Neutrophil (primary cell): ENCODE measurements around the gene POLR1B.
"Not testable (repeated sequence)": the region's sequence is repeated elsewhere in the genome, so short reads cannot be mapped to it uniquely, and the experiment has no call there.

Source experiments
- H3K27ac ChIP-seq: fragments of 200-600 bp; sonication (generic); 2 replicates; pipeline ENCODE4 v1.5.1; 2016; ENCODE audit warnings: mild to moderate bottlenecking, moderate library complexity
- H3K27me3 ChIP-seq: fragments of 200-600 bp; sonication (generic); 2 replicates; pipeline ENCODE4 v1.6.0; 2016; ENCODE audit warnings: mild to moderate bottlenecking
- H3K36me3 ChIP-seq: fragments of 200-600 bp; sonication (generic); 2 replicates; pipeline ENCODE4 v1.5.1; 2017
- H3K4me1 ChIP-seq, 2 experiments: fragments of 200-600 bp in 1 of 2; sonication (generic) in 1 of 2; 1 replicate in 1 of 2; 2 replicates in 1 of 2; pipeline versions ENCODE4 v1.5.1 to v1.6.1; 2013 to 2016; ENCODE audit warnings: low read depth in 1 of 2, low read length in 1 of 2, mild to moderate bottlenecking in 1 of 2, moderate library complexity in 1 of 2; ENCODE audit not compliant: control insufficient read depth in 1 of 2, insufficient read depth in 1 of 2
- H3K4me3 ChIP-seq, 2 experiments: fragments of 200-600 bp in 1 of 2; sonication (generic) in 1 of 2; 1 replicate in 1 of 2; 2 replicates in 1 of 2; pipeline ENCODE4 v1.5.1; 2013 to 2016; ENCODE audit warnings: low read depth in 1 of 2, low read length in 1 of 2, mild to moderate bottlenecking in 1 of 2, moderate library complexity in 1 of 2
- H3K9me3 ChIP-seq: fragments of 200-600 bp; sonication (generic); 2 replicates; pipeline ENCODE4 v1.5.1; 2016
- TF ChIP-seq, protein P1 (sequence below): fragments of 200-600 bp; sonication (generic); IDR thresholded peaks from 2 replicates; pipeline ENCODE4 v1.5.1; 2016; ENCODE audit warnings: antibody characterized with exemption

Gene POLR1B

DNA sequence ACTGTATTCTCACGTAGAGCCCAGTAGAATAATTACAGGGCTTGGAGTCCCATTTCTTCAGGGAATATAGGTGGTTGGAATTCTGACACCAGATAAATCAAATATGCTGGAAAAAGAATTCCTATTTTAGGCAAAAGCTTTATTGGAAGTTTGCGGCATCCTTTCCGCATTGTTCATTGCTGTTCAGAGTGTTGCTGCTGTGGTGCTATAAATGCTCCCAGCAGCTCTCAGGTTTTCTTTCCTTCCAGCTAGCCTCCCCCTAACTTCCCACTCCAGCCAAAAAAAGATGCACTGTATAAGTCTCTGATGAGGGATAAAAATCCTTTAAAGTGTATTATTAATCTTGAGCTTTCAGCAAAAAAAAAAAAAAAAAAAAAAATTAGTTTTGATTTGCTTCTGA is 25.5 kb upstream of the POLR1B start:
- Histone ChIP-seq H3K36me3 (peaks cover 17% of the 10 kb centered on the region), H3K27me3 (no peaks in the 10 kb centered on the region), H3K27ac (no peak overlapping the region), H3K4me1 (no peaks in the 10 kb centered on the region), H3K9me3 (no peaks in the 10 kb centered on the region), H3K4me3 (no peak overlapping the region)
- TF ChIP-seq, protein P1, sequence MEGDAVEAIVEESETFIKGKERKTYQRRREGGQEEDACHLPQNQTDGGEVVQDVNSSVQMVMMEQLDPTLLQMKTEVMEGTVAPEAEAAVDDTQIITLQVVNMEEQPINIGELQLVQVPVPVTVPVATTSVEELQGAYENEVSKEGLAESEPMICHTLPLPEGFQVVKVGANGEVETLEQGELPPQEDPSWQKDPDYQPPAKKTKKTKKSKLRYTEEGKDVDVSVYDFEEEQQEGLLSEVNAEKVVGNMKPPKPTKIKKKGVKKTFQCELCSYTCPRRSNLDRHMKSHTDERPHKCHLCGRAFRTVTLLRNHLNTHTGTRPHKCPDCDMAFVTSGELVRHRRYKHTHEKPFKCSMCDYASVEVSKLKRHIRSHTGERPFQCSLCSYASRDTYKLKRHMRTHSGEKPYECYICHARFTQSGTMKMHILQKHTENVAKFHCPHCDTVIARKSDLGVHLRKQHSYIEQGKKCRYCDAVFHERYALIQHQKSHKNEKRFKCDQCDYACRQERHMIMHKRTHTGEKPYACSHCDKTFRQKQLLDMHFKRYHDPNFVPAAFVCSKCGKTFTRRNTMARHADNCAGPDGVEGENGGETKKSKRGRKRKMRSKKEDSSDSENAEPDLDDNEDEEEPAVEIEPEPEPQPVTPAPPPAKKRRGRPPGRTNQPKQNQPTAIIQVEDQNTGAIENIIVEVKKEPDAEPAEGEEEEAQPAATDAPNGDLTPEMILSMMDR: no peak

DNA sequence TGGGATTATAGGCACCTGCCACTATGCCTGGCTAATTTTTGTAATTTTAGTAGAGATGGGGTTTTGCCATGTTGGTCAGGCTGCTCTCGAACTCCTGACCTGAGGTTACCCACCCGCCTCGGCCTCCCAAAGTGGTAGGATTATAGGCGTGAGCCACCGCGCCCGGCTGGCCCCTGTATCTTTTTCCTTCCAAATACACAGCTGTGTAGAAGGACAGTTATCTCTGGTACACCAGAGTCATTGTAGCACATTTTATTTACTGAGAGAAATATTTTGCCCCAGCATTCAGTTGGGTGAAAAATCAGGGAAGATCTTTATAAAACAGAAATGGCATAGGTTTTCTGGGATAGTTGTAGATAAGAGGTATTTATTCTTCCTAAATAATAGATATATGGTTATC is 23.5 kb upstream of the POLR1B start:
- peaks cover 23% of the 10 kb centered on the region for H3K36me3 ChIP-seq
- H3K27ac ChIP-seq: no peak overlapping the region
- TF ChIP-seq, protein P1: no peak
- H3K9me3 ChIP-seq: no peaks in the 10 kb centered on the region
- no peaks in the 10 kb centered on the region for H3K27me3 ChIP-seq
- no peaks in the 10 kb centered on the region for H3K4me1 ChIP-seq
- H3K4me3 ChIP-seq: no peak overlapping the region

DNA sequence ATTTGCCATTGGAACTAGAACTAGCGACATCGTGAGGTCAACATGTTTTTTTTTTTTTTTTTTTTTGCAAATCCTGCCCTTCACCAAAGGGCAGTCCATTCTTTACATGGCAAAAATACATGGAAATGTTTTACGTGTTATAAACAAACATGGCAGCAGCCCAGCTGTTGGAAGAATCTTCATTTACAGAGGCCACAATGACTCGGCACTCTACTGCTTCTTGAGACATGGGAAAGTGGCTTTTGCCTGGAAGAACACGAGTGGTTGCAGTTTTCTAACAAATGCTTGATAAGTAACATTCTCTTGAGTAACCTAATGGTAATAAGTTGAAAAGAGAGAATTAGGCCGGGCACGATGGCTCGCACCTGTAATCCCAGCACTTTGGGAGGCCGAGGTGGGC is 22.8 kb upstream of the POLR1B start:
- no peaks in the 10 kb centered on the region for H3K9me3 ChIP-seq
- peaks cover 23% of the 10 kb centered on the region for H3K36me3 ChIP-seq
- H3K27me3 ChIP-seq: no peaks in the 10 kb centered on the region
- H3K4me1 ChIP-seq: no peaks in the 10 kb centered on the region
- no peak overlapping the region for H3K27ac ChIP-seq
- TF ChIP-seq, protein P1: no peak
- H3K4me3 ChIP-seq: no peak overlapping the region

DNA sequence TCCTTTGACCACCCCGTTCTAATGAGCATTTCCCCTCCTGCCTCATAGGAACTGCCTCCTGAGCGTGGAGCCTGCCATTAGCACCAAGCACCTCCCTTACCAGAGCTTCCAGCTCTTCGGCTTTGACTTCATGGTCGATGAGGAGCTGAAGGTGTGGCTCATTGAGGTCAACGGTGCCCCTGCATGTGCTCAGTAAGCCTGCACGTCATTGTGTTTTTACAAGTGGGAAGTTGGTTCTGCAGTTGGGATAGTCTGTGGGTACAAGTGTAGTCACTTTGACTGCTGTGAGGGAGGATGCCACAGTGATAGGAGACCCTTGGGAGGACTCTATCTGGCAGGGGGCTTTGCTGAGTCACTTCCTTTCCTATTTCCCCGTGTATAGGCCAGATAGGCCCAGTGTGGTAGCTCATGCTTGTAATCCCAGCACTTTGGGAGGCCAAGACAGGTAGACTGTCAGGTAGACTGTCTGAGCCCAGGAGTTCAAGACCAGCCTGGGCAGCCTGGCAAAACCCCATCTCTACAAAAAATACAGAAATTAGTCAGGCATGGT is 22.0 kb upstream of the POLR1B start:
- Histone ChIP-seq H3K9me3 (no peaks in the 10 kb centered on the region), H3K27ac (no peak overlapping the region), H3K36me3 (peaks cover 23% of the 10 kb centered on the region), H3K4me3 (no peak overlapping the region), H3K4me1 (no peaks in the 10 kb centered on the region), H3K27me3 (no peaks in the 10 kb centered on the region)
- TF ChIP-seq, protein P1: no peak

DNA sequence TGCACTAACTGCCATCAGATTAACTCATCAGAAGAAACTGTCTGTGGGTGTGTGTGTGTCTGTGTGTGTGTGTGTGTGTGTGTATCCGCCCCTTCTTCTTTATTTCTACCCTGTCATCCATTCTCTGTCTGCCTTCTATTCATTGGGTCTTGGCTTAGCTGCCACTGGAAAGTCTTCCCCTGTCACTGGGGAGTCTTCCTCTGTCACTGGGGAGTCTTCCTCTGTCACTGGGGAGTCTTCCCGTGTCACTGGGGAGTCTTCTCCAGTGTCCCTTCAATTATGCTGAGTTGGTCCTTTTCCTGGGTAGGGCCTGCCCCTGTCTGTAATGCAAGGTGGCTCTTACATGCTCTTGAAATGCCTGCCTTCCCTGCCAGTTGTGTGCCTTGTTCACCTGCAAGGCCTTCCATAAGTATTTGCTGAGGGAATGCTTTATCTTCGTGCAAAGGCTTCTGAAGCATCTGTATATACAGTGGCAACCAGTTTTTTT is 18.9 kb upstream of the POLR1B start:
- TF ChIP-seq, protein P1: no peak
- H3K4me1 ChIP-seq: no peaks in the 10 kb centered on the region
- H3K36me3 ChIP-seq: peaks cover 25% of the 10 kb centered on the region
- no peak overlapping the region for H3K27ac ChIP-seq
- no peaks in the 10 kb centered on the region for H3K9me3 ChIP-seq
- H3K27me3 ChIP-seq: no peaks in the 10 kb centered on the region
- no peak overlapping the region for H3K4me3 ChIP-seq

DNA sequence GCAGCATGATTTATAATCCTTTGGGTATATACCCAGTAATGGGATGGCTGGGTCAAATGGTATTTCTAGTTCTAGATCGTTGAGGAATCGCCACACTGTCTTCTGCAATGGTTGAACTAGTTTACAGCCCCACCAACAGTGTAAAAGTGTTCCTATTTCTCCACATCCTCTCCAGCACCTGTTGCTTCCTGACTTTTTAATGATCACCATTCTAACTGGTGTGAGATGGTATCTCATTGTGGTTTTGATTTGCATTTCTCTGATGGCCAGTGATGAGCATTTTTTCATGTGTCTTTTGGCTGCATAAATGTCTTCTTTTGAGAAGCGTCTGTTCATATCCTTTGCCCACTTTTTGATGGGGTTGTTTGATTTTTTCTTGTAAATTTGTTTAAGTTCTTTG is 18.0 kb upstream of the POLR1B start:
- not testable (repeated sequence) for H3K4me3 ChIP-seq, H3K4me1 ChIP-seq, H3K27me3 ChIP-seq, H3K9me3 ChIP-seq, H3K27ac ChIP-seq
- peaks cover 34% of the 10 kb centered on the region for H3K36me3 ChIP-seq
